Activated CD8-positive, alpha-beta T cell treated with anti-CD3 and anti-CD28 coated beads for 36 hours (primary cell): ENCODE measurements around the gene IL17B. TPM values are rescaled to one million over a fixed set of nuclear protein-coding genes. Genes with fewer than 3 reads are reported as not detected.
"Not testable (repeated sequence)": the region's sequence is repeated elsewhere in the genome, so short reads cannot be mapped to it uniquely, and the experiment has no call there.

Experiments used
- ATAC-seq: fragments of 200-7000 bp; cut with Tn5 transposase; one replicate; pipeline ENCODE4 v1.10.0; 2021; ENCODE audit warnings: mild to moderate bottlenecking, moderate library complexity
- CTCF ChIA-PET: fragments of 350-600 bp; sonication (Branson Sonifier 250); formaldehyde crosslinking; loops from one replicate; lab custom pipeline; 2021; ENCODE audit warnings: antibody characterized with exemption; lab: Charles Lee
- POLR2A ChIA-PET: fragments of 350-600 bp; sonication (Branson Sonifier 250); formaldehyde crosslinking; loops from one replicate; lab custom pipeline; 2021; ENCODE audit warnings: antibody characterized with exemption; lab: Charles Lee
- DNase-seq: peaks from one replicate; pipeline ENCODE4 v3.0.0-alpha.2; 2020
- H3K27ac Mint-ChIP-seq: one replicate; pipeline ENCODE4 v1.8.0; 2021; ENCODE audit warnings: mild to moderate bottlenecking, mixed read lengths
- H3K27me3 Mint-ChIP-seq: one replicate; pipeline ENCODE4 v1.8.0; 2021; ENCODE audit warnings: mixed read lengths
- H3K36me3 Mint-ChIP-seq: one replicate; pipeline ENCODE4 v1.8.0; 2021; ENCODE audit warnings: low read depth, mixed read lengths
- H3K4me1 Mint-ChIP-seq: one replicate; pipeline ENCODE4 v1.8.0; 2021; ENCODE audit warnings: low read depth, mixed read lengths
- H3K4me3 Mint-ChIP-seq: one replicate; pipeline ENCODE4 v1.8.0; 2021; ENCODE audit warnings: mild to moderate bottlenecking, moderate library complexity, mixed read lengths
- H3K9me3 Mint-ChIP-seq: one replicate; pipeline ENCODE4 v1.8.0; 2021; ENCODE audit warnings: mixed read lengths
- CTCF ChIP-seq: fragments of 200-600 bp; IDR thresholded peaks from one replicate; pipeline ENCODE4 v1.8.0; 2022; ENCODE audit warnings: antibody characterized with exemption, mild to moderate bottlenecking
- intact Hi-C: fragments of 100-400 bp; cut with micrococcal nuclease; formaldehyde crosslinking; loops from one replicate; pipeline ENCODE4 v1.10.0; 2022
- total RNA-seq, 2 experiments: library from RNA; stranded (reverse); gene quantifications; one replicate each; pipeline ENCODE4 v1.2.3, GENCODE V29; 2021

IL17B gene
- total RNA-seq, 2 experiments from 2014 or later: not detected

- H3K36me3 Mint-ChIP-seq: no peaks in the 10 kb centered on the region
- ATAC-seq (no peak), DNase-seq (no peak)
- no peak overlapping the region for H3K4me3 Mint-ChIP-seq
- no peaks in the 10 kb centered on the region for H3K9me3 Mint-ChIP-seq
- H3K27me3 Mint-ChIP-seq: no peaks in the 10 kb centered on the region
- CTCF ChIA-PET: interaction anchor here (1.0 to 1.4 kb wide), 5 partner anchors 16 to 32 kb away, joined by 3 to 4 read pairs (median 4); no protein-coding TSS in a partner anchor
- intact Hi-C loops: no loop called here
- POLR2A ChIA-PET: no interaction called here
- H3K27ac Mint-ChIP-seq: no peak overlapping the region
- no peaks in the 10 kb centered on the region for H3K4me1 Mint-ChIP-seq
- no peak for TF ChIP-seq CTCF
Observed at GRCh38 chr5:149401051-149401450, 22.0 kb upstream of the IL17B start.

- no peaks in the 10 kb centered on the region for H3K4me1 Mint-ChIP-seq
Observed at GRCh38 chr5:149400304-149400703, 21.2 kb upstream of the IL17B start.

GRCh38 chr5:149399775-149400174 is 20.7 kb upstream of the IL17B start:
- ATAC-seq (no peak), DNase-seq (no peak)
- CTCF ChIA-PET: interaction anchor here (1.0 to 1.9 kb wide), 6 partner anchors 15 to 32 kb away, joined by 3 to 6 read pairs (median 4); no protein-coding TSS in a partner anchor
- Mint-ChIP-seq H3K27me3 (no peaks in the 10 kb centered on the region), H3K4me1 (no peaks in the 10 kb centered on the region), H3K36me3 (no peaks in the 10 kb centered on the region), H3K27ac (no peak overlapping the region), H3K4me3 (no peak overlapping the region), H3K9me3 (no peaks in the 10 kb centered on the region)
- no peak for TF ChIP-seq CTCF
- POLR2A ChIA-PET: no interaction called here
- intact Hi-C loops: no loop called here

More at GRCh38 chr5:149400304-149400703, 21.2 kb upstream of the IL17B start:
- DNase-seq (no peak), ATAC-seq (no peak)
- POLR2A ChIA-PET: no interaction called here
- intact Hi-C loops: no loop called here
- Mint-ChIP-seq H3K36me3 (no peaks in the 10 kb centered on the region), H3K9me3 (no peaks in the 10 kb centered on the region), H3K27me3 (no peaks in the 10 kb centered on the region), H3K27ac (no peak overlapping the region), H3K4me3 (no peak overlapping the region)
- CTCF ChIA-PET: interaction anchor here (1.0 to 1.9 kb wide), 7 partner anchors 15 to 33 kb away, joined by 3 to 6 read pairs (median 4); no protein-coding TSS in a partner anchor
- TF ChIP-seq CTCF: no peak

- H3K9me3 Mint-ChIP-seq, H3K27ac Mint-ChIP-seq, intact Hi-C loops, H3K4me1 Mint-ChIP-seq, H3K27me3 Mint-ChIP-seq, H3K4me3 Mint-ChIP-seq, H3K36me3 Mint-ChIP-seq, ATAC-seq, DNase-seq: not testable (repeated sequence)
- ChIA-PET POLR2A (interaction anchor here (1.4 kb wide), 1 partner anchor 70 kb away, joined by 3 read pairs; no protein-coding TSS in a partner anchor), CTCF (interaction anchor here (1.9 kb wide), 1 partner anchor 31 kb away, joined by 6 read pairs; no protein-coding TSS in a partner anchor)
Observed at GRCh38 chr5:149398747-149399266, 19.7 kb upstream of the IL17B start.

- Mint-ChIP-seq H3K9me3 (no peaks in the 10 kb centered on the region), H3K36me3 (no peaks in the 10 kb centered on the region), H3K27ac (no peak overlapping the region), H3K4me3 (no peak overlapping the region), H3K4me1 (no peaks in the 10 kb centered on the region), H3K27me3 (no peaks in the 10 kb centered on the region)
- ChIA-PET POLR2A (no interaction called here), CTCF (no interaction called here)
- DNase-seq (no peak), ATAC-seq (no peak)
- TF ChIP-seq CTCF: no peak
- intact Hi-C loops: no loop called here
Observed at GRCh38 chr5:149397530-149397929, 18.4 kb upstream of the IL17B start.

GRCh38 chr5:149394996-149395395 is 15.9 kb upstream of the IL17B start:
- H3K36me3 Mint-ChIP-seq, H3K27me3 Mint-ChIP-seq, H3K4me1 Mint-ChIP-seq, H3K9me3 Mint-ChIP-seq, POLR2A ChIA-PET, H3K27ac Mint-ChIP-seq, H3K4me3 Mint-ChIP-seq, DNase-seq, intact Hi-C loops, ATAC-seq: not testable (repeated sequence)
- CTCF ChIA-PET: interaction anchor here (0.8 to 1.3 kb wide), 3 partner anchors 14 to 170 kb away, joined by 3 to 4 read pairs (median 3); no protein-coding TSS in a partner anchor
